ENCODE measurements around the gene GPRC5C. TPM values are rescaled to one million over a fixed set of nuclear protein-coding genes. Genes with fewer than 3 reads are reported as not detected.

The GPRC5C gene
- total and polyA plus RNA-seq, 2 of the 13 experiments (the other 11 are each of a cell fraction or from before 2014, with no cell fraction given) = 85.6 to 300 TPM

- TF ChIP-seq ZBTB40 (IDR thresholded peaks at IDR 0.05) = no peak
- TF ChIP-seq ZBTB40 (CRISPR knock-in tag; IDR thresholded peaks at IDR 0.05) = no peak
- TF ChIP-seq ZNF24 (IDR thresholded peaks at IDR 0.05) = no peak
- TF ChIP-seq ZNF343 (CRISPR knock-in tag; IDR thresholded peaks at IDR 0.05) = no peak
- TF ChIP-seq PHF20 (CRISPR knock-in tag; IDR thresholded peaks at IDR 0.05) = no peak
- no peak for TF ChIP-seq HNRNPUL1 (IDR thresholded peaks at IDR 0.05; ENCODE audit: low read depth, low read length)
- no peak for TF ChIP-seq ZNF264 (CRISPR knock-in tag; IDR thresholded peaks at IDR 0.05)
Measured at GRCh38 chr17:74408815-74409214, 23.1 kb upstream of the GPRC5C start (continued).

Data from HepG2 (cell line).